Measurements from ENCODE around the gene SLC9A9.
"Not testable (repeated sequence)": the region's sequence is repeated elsewhere in the genome, so short reads cannot be mapped to it uniquely, and the experiment has no call there.

SLC9A9 gene

DNA sequence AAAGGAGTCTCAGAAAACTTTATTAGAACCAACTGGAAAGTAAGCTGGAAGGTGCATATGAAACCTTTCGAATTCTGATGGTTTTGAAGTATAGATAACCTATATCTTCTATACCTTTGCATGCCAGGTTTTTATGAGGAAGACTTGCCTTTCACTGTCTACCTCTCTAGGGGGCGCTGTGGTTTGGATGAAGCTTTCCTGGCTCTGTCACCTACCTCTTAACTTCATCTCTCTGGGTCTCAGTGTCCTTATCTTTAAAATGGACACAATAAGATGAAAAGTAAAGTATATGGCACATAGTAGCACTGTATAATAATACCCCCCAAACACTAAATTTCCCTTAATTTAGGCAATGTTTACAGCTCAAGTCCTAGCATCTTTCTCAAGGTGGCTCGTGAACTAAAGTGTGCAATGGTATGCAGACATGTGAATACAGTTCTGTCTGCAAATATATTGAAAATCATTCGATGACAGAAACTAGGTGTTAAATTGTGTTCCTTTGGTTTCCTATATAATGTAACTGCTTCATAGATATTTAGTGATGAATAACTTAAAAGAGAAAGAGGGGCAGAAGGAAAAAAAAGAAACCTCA, 414.4 kb downstream of the SLC9A9 start:
- Histone ChIP-seq H3K27me3 (ENCODE audit: insufficient read depth, low read length, poor library complexity) (no peaks in the 10 kb centered on the region), H3K4me3 (ENCODE audit: low read depth in 1 of 2, low read length in 2 of 2) (no peak overlapping the region), H3K9me3 (ENCODE audit: insufficient read depth, low read length, severe bottlenecking) (no peaks in the 10 kb centered on the region), H4K20me1 (ENCODE audit: insufficient read depth, low read length) (no peaks in the 10 kb centered on the region), H3K79me2 (ENCODE audit: insufficient read depth, low read length) (no peaks in the 10 kb centered on the region), H3K36me3 (ENCODE audit: insufficient read depth, low read length) (no peaks in the 10 kb centered on the region), H3K27ac (ENCODE audit: low read length) (no peak overlapping the region), H2AFZ (ENCODE audit: low read depth, low read length) (no peak overlapping the region), H3K9ac (ENCODE audit: low read depth, low read length) (no peak overlapping the region), H3K4me1 (ENCODE audit: insufficient read depth, low read length) (peaks cover 27% of the 10 kb centered on the region), H3K4me2 (ENCODE audit: insufficient read depth, low read length) (no peak overlapping the region)
- TF ChIP-seq, protein P1, sequence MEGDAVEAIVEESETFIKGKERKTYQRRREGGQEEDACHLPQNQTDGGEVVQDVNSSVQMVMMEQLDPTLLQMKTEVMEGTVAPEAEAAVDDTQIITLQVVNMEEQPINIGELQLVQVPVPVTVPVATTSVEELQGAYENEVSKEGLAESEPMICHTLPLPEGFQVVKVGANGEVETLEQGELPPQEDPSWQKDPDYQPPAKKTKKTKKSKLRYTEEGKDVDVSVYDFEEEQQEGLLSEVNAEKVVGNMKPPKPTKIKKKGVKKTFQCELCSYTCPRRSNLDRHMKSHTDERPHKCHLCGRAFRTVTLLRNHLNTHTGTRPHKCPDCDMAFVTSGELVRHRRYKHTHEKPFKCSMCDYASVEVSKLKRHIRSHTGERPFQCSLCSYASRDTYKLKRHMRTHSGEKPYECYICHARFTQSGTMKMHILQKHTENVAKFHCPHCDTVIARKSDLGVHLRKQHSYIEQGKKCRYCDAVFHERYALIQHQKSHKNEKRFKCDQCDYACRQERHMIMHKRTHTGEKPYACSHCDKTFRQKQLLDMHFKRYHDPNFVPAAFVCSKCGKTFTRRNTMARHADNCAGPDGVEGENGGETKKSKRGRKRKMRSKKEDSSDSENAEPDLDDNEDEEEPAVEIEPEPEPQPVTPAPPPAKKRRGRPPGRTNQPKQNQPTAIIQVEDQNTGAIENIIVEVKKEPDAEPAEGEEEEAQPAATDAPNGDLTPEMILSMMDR (IDR thresholded peaks at IDR 0.05; ENCODE audit: borderline replicate concordance, extremely low read depth, low read length, poor library complexity, severe bottlenecking): peak; percentile 69
- TF ChIP-seq EZH2 (IDR thresholded peaks at IDR 0.05; ENCODE audit: borderline replicate concordance, low read depth, low read length, severe bottlenecking): no peak
- ATAC-seq (ENCODE audit: insufficient read depth, low read depth) (no peak), DNase-seq (peak; percentile 35)

GRCh38 chr3:143431298-143431697, 417.0 kb downstream of the SLC9A9 start:
- H3K9ac ChIP-seq (ENCODE audit: low read depth, low read length); H3K4me3 ChIP-seq (ENCODE audit: low read depth in 1 of 2, low read length in 2 of 2); DNase-seq; H3K79me2 ChIP-seq (ENCODE audit: insufficient read depth, low read length); H2AFZ ChIP-seq (ENCODE audit: low read depth, low read length); H3K27me3 ChIP-seq (ENCODE audit: insufficient read depth, low read length, poor library complexity); H3K4me2 ChIP-seq (ENCODE audit: insufficient read depth, low read length); H4K20me1 ChIP-seq (ENCODE audit: insufficient read depth, low read length); H3K9me3 ChIP-seq (ENCODE audit: insufficient read depth, low read length, severe bottlenecking); ATAC-seq (ENCODE audit: insufficient read depth, low read depth); H3K36me3 ChIP-seq (ENCODE audit: insufficient read depth, low read length): not testable (repeated sequence)
- H3K4me1 ChIP-seq (ENCODE audit: insufficient read depth, low read length): peaks cover 53% of the 10 kb centered on the region
- peak overlapping the region; percentile 49 for H3K27ac ChIP-seq (ENCODE audit: low read length)

- Histone ChIP-seq H3K4me3 (ENCODE audit: low read depth in 1 of 2, low read length in 2 of 2) (no peak overlapping the region), H3K4me2 (ENCODE audit: insufficient read depth, low read length) (no peak overlapping the region), H2AFZ (ENCODE audit: low read depth, low read length) (no peak overlapping the region), H3K27me3 (ENCODE audit: insufficient read depth, low read length, poor library complexity) (no peaks in the 10 kb centered on the region), H3K79me2 (ENCODE audit: insufficient read depth, low read length) (no peaks in the 10 kb centered on the region), H3K4me1 (ENCODE audit: insufficient read depth, low read length) (peaks cover 60% of the 10 kb centered on the region), H3K27ac (ENCODE audit: low read length) (peak overlapping the region; percentile 22; the same call in 1 of the 2 replicates), H4K20me1 (ENCODE audit: insufficient read depth, low read length) (no peaks in the 10 kb centered on the region), H3K36me3 (ENCODE audit: insufficient read depth, low read length) (no peaks in the 10 kb centered on the region), H3K9ac (ENCODE audit: low read depth, low read length) (no peak overlapping the region), H3K9me3 (ENCODE audit: insufficient read depth, low read length, severe bottlenecking) (no peaks in the 10 kb centered on the region)
- ATAC-seq (ENCODE audit: insufficient read depth, low read depth): no peak
- no peak for TF ChIP-seq EZH2 (IDR thresholded peaks at IDR 0.05; ENCODE audit: borderline replicate concordance, low read depth, low read length, severe bottlenecking)
- TF ChIP-seq, protein P1 (IDR thresholded peaks at IDR 0.05; ENCODE audit: borderline replicate concordance, extremely low read depth, low read length, poor library complexity, severe bottlenecking): no peak
- no peak for DNase-seq
Measured at GRCh38 chr3:143430568-143430967, 417.7 kb downstream of the SLC9A9 start.

GRCh38 chr3:143429628-143430514, 418.4 kb downstream of the SLC9A9 start:
- Histone ChIP-seq H4K20me1 (ENCODE audit: insufficient read depth, low read length) (no peaks in the 10 kb centered on the region), H3K79me2 (ENCODE audit: insufficient read depth, low read length) (no peaks in the 10 kb centered on the region), H2AFZ (ENCODE audit: low read depth, low read length) (no peak overlapping the region), H3K4me2 (ENCODE audit: insufficient read depth, low read length) (no peak overlapping the region), H3K27me3 (ENCODE audit: insufficient read depth, low read length, poor library complexity) (no peaks in the 10 kb centered on the region), H3K27ac (ENCODE audit: low read length) (peak overlapping the region; percentile 22; the same call in 1 of the 2 replicates), H3K4me3 (ENCODE audit: low read depth in 1 of 2, low read length in 2 of 2) (no peak overlapping the region), H3K4me1 (ENCODE audit: insufficient read depth, low read length) (peaks cover 65% of the 10 kb centered on the region), H3K36me3 (ENCODE audit: insufficient read depth, low read length) (no peaks in the 10 kb centered on the region), H3K9ac (ENCODE audit: low read depth, low read length) (no peak overlapping the region), H3K9me3 (ENCODE audit: insufficient read depth, low read length, severe bottlenecking) (no peaks in the 10 kb centered on the region)
- TF ChIP-seq, protein P1 (IDR thresholded peaks at IDR 0.05; ENCODE audit: borderline replicate concordance, extremely low read depth, low read length, poor library complexity, severe bottlenecking): no peak
- no peak for TF ChIP-seq EZH2 (IDR thresholded peaks at IDR 0.05; ENCODE audit: borderline replicate concordance, low read depth, low read length, severe bottlenecking)
- no peak for DNase-seq
- ATAC-seq (ENCODE audit: insufficient read depth, low read depth): no peak

Data from DND-41 (cell line).